ENCODE measurements around the gene BHLHE40. TPM values are rescaled to one million over a fixed set of nuclear protein-coding genes. Genes with fewer than 3 reads are reported as not detected.

Gene BHLHE40
- total RNA-seq, 2 experiments from 2014 or later, result 316 to 318 TPM

DNA sequence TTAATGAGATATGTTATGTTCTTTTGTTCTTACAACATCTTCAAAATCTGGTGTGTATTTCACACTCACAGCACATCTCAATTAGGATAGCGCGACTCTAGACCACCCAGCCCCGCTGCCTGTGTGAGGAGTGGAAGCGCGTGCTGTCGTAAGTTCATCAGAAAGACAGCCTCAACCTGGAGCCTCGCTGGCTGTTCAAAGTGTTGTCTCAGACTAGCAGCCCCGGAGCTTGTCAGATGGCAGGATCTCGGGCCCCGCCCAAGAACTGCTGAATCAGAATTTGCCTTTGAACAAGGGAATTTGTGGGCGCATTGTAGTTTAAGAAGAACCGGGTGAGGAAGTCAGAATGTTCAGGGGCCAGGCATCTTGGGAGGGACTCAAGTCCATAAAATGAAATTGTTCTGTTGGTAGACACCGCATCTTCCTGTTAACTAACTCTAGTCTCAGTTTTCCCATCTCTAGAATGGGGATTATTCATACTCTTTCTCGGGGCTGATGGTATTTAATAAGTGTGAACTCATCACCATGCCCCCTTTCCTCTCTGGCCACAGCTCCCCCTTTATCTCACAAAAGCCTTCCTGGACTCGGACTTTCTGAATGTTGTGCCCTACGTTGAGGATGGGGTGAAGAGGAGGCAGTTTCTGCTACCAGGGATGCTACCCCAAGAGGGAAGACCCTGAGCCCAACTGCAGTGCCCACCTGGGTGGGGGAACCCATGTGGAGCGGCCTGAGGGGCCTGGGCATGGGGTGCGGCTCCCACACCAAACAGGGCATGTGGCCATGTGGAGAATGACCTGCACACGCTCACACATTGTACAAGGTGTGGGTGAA is 40.4 kb downstream of the BHLHE40 start:
- DNase-seq, result peak; percentile 86
- H3K27me3 Mint-ChIP-seq, result no peaks in the 10 kb centered on the region
- H3K4me1 Mint-ChIP-seq, result peaks cover 87% of the 10 kb centered on the region
- H3K27ac Mint-ChIP-seq, result peak overlapping the region; percentile 75
- peak overlapping the region; percentile 7 for H3K4me3 Mint-ChIP-seq
- H3K36me3 Mint-ChIP-seq (ENCODE audit: low read depth), result no peaks in the 10 kb centered on the region
- no peaks in the 10 kb centered on the region for H3K9me3 Mint-ChIP-seq
- ChIA-PET CTCF (interaction anchor here (0.7 to 6.9 kb wide), 5 partner anchors 17 to 308 kb away, joined by 3 to 59 read pairs (median 10); partner anchors contain the start of gene BHLHE40), POLR2A (interaction anchor here (0.9 to 18.8 kb wide), 10 partner anchors 9 to 526 kb away, joined by 3 to 588 read pairs (median 4); partner anchors contain the start of genes BHLHE40 and ITPR1)

- POLR2A ChIA-PET, result interaction anchor here (1.0 to 18.8 kb wide), 7 partner anchors 14 to 527 kb away, joined by 3 to 588 read pairs (median 4); partner anchors contain the start of genes BHLHE40 and ITPR1
- CTCF ChIA-PET, result interaction anchor here (0.7 to 6.9 kb wide), 5 partner anchors 18 to 179 kb away, joined by 3 to 59 read pairs (median 3); partner anchors contain the start of gene BHLHE40
- H3K36me3 Mint-ChIP-seq (ENCODE audit: low read depth), result no peaks in the 10 kb centered on the region
- H3K4me1 Mint-ChIP-seq, result peaks cover 85% of the 10 kb centered on the region
- H3K9me3 Mint-ChIP-seq, result no peaks in the 10 kb centered on the region
- DNase-seq, result no peak
- H3K27ac Mint-ChIP-seq, result peak overlapping the region; percentile 75
- no peak overlapping the region for H3K4me3 Mint-ChIP-seq
- no peaks in the 10 kb centered on the region for H3K27me3 Mint-ChIP-seq
Observed at GRCh38 chr3:5020242-5020722, 41.0 kb downstream of the BHLHE40 start.

DNA sequence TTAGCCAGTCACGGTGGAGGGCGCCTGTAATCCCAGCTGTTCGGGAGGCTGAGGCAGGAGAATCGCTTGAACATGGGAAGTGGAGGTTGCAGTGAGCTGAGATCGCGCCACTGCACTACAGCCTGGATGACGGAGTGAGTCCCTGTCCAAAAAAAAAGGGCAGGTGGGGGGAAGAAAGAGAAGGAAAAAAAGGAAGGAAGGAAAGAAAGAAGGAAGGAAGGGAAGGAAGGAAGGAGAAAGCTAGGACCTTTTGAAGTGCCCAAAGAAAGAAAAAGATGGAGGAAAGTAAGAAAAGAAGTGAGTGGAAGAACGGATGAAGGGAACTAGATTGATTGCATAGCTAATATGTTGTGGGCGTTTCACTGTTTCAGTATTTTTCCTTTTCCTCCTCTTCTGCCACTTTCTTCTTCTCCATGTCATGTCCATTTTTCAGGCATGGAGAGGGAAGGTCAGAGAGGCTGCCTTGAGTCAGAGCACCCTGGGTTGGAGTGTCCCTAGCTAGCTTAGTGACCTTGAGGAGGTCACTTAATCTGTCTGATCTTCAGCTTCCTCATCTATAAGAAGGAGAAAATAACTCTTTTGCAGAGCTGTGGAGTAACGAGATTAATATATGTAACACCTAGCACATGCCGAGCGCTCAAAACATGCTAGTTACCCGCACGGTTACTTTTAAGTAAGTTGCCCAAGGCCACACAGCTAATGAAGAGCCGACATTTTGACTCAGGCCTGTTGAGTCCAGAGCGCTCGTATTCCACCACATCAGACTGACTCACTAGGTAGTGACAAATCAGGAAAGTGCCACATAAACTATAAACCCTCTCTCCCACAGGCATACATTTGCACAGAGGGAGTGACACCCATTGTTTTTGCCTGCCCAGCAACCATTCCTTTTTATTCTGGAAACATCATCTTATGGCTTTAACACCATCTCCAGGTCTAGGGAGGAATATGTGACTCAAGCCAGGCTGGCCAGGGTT is 42.2 kb downstream of the BHLHE40 start:
- Mint-ChIP-seq H3K9me3 (no peaks in the 10 kb centered on the region), H3K4me3 (peak overlapping the region; percentile 7), H3K4me1 (peaks cover 81% of the 10 kb centered on the region), H3K36me3 (ENCODE audit: low read depth) (no peaks in the 10 kb centered on the region), H3K27me3 (no peaks in the 10 kb centered on the region), H3K27ac (peak overlapping the region; percentile 67)
- ChIA-PET POLR2A (interaction anchor here (0.6 to 18.8 kb wide), 15 partner anchors 9 to 282 kb away, joined by 3 to 588 read pairs (median 3); partner anchors contain the start of gene BHLHE40), CTCF (interaction anchor here (0.7 to 6.9 kb wide), 14 partner anchors 10 to 310 kb away, joined by 3 to 59 read pairs (median 5); partner anchors contain the start of gene BHLHE40)
- DNase-seq, result no peak

DNA sequence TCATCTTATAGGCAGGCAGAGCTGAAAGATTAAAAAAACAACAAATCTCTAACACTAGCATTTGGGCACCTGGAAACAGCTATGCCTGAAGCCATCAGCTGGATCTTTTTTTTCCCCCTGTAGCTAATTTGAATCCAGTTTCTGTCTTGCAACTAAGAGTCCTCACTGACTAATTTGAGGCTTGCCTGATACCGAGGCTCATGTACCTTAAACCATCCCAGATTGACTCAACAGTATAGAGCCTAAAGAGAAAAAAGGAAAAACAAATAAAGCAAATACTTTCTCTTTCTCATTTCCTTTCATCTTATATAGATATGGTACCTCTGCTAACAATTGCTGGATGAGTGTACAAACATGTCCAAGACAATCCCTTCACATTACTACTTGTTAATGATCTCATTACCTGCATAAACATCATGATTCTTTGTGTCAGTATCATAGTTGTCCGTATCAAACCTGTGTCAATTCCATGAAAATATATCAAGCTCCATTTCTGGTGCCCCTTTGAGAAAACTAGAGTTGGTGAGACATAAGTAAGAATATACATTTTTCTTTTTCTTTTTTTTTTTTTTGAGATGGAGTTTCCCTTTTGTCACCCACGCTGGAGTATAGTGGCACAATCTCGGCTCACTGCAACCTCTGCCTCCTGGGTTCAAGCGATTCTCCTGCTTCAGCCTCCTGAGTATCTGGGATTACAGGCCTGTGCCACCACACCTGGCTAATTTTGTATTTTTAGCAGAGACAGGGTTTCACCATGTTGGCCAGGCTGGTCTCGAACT is 43.1 kb downstream of the BHLHE40 start:
- Mint-ChIP-seq H3K4me1 (peaks cover 78% of the 10 kb centered on the region), H3K27ac (peak overlapping the region; percentile 67), H3K27me3 (no peaks in the 10 kb centered on the region), H3K9me3 (no peaks in the 10 kb centered on the region), H3K4me3 (no peak overlapping the region), H3K36me3 (ENCODE audit: low read depth) (no peaks in the 10 kb centered on the region)
- POLR2A ChIA-PET, result interaction anchor here (0.6 to 18.8 kb wide), 15 partner anchors 10 to 529 kb away, joined by 3 to 588 read pairs (median 3); partner anchors contain the start of genes BHLHE40 and ITPR1
- CTCF ChIA-PET, result interaction anchor here (0.6 to 6.9 kb wide), 18 partner anchors 11 to 311 kb away, joined by 3 to 59 read pairs (median 5); partner anchors contain the start of gene BHLHE40
- DNase-seq, result no peak

- ChIA-PET CTCF (interaction anchor here (0.6 to 4.5 kb wide), 13 partner anchors 13 to 312 kb away, joined by 3 to 23 read pairs (median 4); no protein-coding TSS in a partner anchor), POLR2A (interaction anchor here (0.7 to 18.8 kb wide), 9 partner anchors 11 to 530 kb away, joined by 3 to 588 read pairs (median 3); partner anchors contain the start of genes BHLHE40 and ITPR1)
- DNase-seq, result no peak
- H3K36me3 Mint-ChIP-seq (ENCODE audit: low read depth), result no peaks in the 10 kb centered on the region
- peak overlapping the region; percentile 6 for H3K27ac Mint-ChIP-seq
- H3K27me3 Mint-ChIP-seq, result no peaks in the 10 kb centered on the region
- H3K4me3 Mint-ChIP-seq, result no peak overlapping the region
- no peaks in the 10 kb centered on the region for H3K9me3 Mint-ChIP-seq
- H3K4me1 Mint-ChIP-seq, result peaks cover 77% of the 10 kb centered on the region
Observed at GRCh38 chr3:5022966-5023776, 43.9 kb downstream of the BHLHE40 start.

GRCh38 chr3:5023777-5024346 is 44.6 kb downstream of the BHLHE40 start:
- peaks cover 70% of the 10 kb centered on the region for H3K4me1 Mint-ChIP-seq
- no peaks in the 10 kb centered on the region for H3K27me3 Mint-ChIP-seq
- H3K27ac Mint-ChIP-seq, result no peak overlapping the region
- no peak overlapping the region for H3K4me3 Mint-ChIP-seq
- no peak for DNase-seq
- H3K9me3 Mint-ChIP-seq, result no peaks in the 10 kb centered on the region
- H3K36me3 Mint-ChIP-seq (ENCODE audit: low read depth), result no peaks in the 10 kb centered on the region
- CTCF ChIA-PET, result interaction anchor here (0.6 to 4.5 kb wide), 10 partner anchors 13 to 312 kb away, joined by 3 to 23 read pairs (median 6); no protein-coding TSS in a partner anchor
- POLR2A ChIA-PET, result interaction anchor here (0.7 to 18.8 kb wide), 5 partner anchors 12 to 192 kb away, joined by 3 to 588 read pairs (median 5); partner anchors contain the start of gene BHLHE40

DNA sequence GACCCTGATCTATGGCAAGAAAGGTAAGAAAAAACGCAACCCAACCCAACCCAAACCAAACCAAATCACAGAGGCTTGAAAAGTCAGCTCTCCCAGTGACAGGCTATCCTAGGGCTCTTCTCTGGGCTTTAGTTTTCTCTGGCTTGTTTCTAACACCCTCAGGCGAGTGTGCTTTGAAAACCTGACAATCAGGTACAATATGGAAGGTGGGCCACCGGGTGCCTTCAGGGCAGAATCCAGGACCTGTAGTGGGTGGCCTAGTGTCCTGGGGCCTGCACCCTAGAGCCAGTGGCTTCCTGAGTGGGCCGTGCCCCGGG is 46.8 kb downstream of the BHLHE40 start:
- Mint-ChIP-seq H3K4me1 (peaks cover 62% of the 10 kb centered on the region), H3K27ac (peak overlapping the region; percentile 65)

DNA sequence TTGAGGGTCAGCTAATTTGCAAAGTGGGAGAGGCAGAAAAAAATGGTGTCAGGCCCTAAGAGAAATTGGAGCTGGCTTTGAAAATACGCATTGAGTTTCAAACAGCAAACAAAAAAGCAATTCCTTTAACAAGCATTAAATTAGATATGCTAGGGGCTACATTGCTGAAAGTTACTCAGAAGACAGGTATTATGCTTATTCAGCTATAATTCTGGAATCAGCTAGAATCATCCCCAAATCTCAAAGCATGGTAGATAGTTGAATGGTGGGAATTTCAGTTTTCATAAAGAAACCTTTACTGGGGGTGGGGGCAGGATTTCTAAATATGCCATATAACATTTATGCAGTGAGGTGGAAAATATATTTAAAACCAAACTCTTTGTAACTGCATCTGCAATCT is 50.5 kb downstream of the BHLHE40 start:
- peaks cover 40% of the 10 kb centered on the region for H3K4me1 Mint-ChIP-seq
- H3K9me3 Mint-ChIP-seq, result no peaks in the 10 kb centered on the region
- POLR2A ChIA-PET, result no interaction called here

More for the DNA sequence above, 46.8 kb downstream of the BHLHE40 start:
- POLR2A ChIA-PET, result interaction anchor here (0.6 to 18.8 kb wide), 10 partner anchors 9 to 314 kb away, joined by 3 to 588 read pairs (median 4); partner anchors contain the start of gene BHLHE40
- CTCF ChIA-PET, result interaction anchor here (0.7 to 4.7 kb wide), 19 partner anchors 8 to 314 kb away, joined by 3 to 47 read pairs (median 5); partner anchors contain the start of gene BHLHE40
- DNase-seq, result no peak
- Mint-ChIP-seq H3K36me3 (ENCODE audit: low read depth) (no peaks in the 10 kb centered on the region), H3K4me3 (peak overlapping the region; percentile 58), H3K27me3 (no peaks in the 10 kb centered on the region), H3K9me3 (no peaks in the 10 kb centered on the region)

DNA sequence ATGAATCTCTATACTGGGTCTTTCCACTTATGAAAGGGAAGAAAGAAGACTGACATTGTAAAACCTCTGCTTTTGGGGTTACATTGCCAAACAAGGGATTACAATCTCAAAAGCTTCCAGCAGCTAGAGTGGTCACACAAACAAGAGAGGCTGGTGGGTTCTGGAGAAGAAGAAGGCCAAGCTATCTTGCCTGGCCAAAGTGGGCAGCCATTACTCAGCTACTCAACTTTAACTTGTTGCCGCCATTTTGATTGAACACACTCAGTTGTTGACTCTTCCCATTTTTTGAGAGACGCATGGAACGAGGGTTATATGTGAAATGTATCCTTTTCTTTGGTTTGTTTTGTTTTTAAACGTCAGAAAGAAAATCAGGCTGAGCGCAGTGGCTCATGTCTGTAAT is 50.9 kb downstream of the BHLHE40 start:
- peaks cover 42% of the 10 kb centered on the region for H3K4me1 Mint-ChIP-seq
- no peak for DNase-seq
- H3K27ac Mint-ChIP-seq, result no peak overlapping the region
- no peak overlapping the region for H3K4me3 Mint-ChIP-seq
- CTCF ChIA-PET, result interaction anchor here (1.0 to 4.7 kb wide), 2 partner anchors 54 to 318 kb away, joined by 3 to 47 read pairs; no protein-coding TSS in a partner anchor
- POLR2A ChIA-PET, result no interaction called here
- no peaks in the 10 kb centered on the region for H3K9me3 Mint-ChIP-seq
- H3K27me3 Mint-ChIP-seq, result no peaks in the 10 kb centered on the region
- no peaks in the 10 kb centered on the region for H3K36me3 Mint-ChIP-seq (ENCODE audit: low read depth)

More for the DNA sequence above, 50.5 kb downstream of the BHLHE40 start:
- DNase-seq, result no peak
- CTCF ChIA-PET, result interaction anchor here (1.0 to 4.7 kb wide), 3 partner anchors 46 to 318 kb away, joined by 3 to 47 read pairs (median 7); no protein-coding TSS in a partner anchor
- no peaks in the 10 kb centered on the region for H3K27me3 Mint-ChIP-seq
- H3K27ac Mint-ChIP-seq, result no peak overlapping the region
- no peak overlapping the region for H3K4me3 Mint-ChIP-seq
- H3K36me3 Mint-ChIP-seq (ENCODE audit: low read depth), result no peaks in the 10 kb centered on the region

DNA sequence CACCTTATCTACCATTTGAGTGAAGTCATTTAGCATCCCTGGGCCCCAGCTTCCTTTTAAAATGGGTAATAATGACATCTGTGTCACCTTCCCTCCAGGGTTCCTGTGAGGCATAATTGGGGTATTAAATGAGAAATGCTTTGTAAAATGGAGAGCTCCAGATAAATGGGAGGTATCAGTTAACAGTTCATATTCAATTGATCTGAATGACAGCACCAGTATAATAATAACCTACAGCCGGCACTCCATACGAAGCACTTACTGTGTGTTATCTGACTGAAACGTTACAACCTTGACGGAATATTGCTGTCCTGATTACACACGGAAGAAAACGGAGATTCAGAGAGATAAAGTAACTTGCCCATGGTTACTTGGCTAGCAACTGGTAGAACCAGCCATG is 53.6 kb downstream of the BHLHE40 start:
- no peak overlapping the region for H3K4me3 Mint-ChIP-seq
- CTCF ChIA-PET, result interaction anchor here (0.6 to 1.2 kb wide), 3 partner anchors 8 to 321 kb away, joined by 3 to 8 read pairs (median 5); no protein-coding TSS in a partner anchor

More for the DNA sequence above, 53.6 kb downstream of the BHLHE40 start:
- POLR2A ChIA-PET, result no interaction called here
- H3K4me1 Mint-ChIP-seq, result peaks cover 43% of the 10 kb centered on the region
- H3K27me3 Mint-ChIP-seq, result no peaks in the 10 kb centered on the region
- H3K9me3 Mint-ChIP-seq, result no peaks in the 10 kb centered on the region
- no peak for DNase-seq
- H3K27ac Mint-ChIP-seq, result no peak overlapping the region
- no peaks in the 10 kb centered on the region for H3K36me3 Mint-ChIP-seq (ENCODE audit: low read depth)
